SKM-1 (cell line): ENCODE results near the gene GOLGA6L9.
"Not testable (repeated sequence)": the region's sequence is repeated elsewhere in the genome, so short reads cannot be mapped to it uniquely, and the experiment has no call there.

Experiments
- DNase-seq: peaks from one replicate; lab custom pipeline; 2025; ENCODE audit not compliant: unreplicated experiment; lab: John Stamatoyannopoulos, UW

Gene GOLGA6L9, protein sequence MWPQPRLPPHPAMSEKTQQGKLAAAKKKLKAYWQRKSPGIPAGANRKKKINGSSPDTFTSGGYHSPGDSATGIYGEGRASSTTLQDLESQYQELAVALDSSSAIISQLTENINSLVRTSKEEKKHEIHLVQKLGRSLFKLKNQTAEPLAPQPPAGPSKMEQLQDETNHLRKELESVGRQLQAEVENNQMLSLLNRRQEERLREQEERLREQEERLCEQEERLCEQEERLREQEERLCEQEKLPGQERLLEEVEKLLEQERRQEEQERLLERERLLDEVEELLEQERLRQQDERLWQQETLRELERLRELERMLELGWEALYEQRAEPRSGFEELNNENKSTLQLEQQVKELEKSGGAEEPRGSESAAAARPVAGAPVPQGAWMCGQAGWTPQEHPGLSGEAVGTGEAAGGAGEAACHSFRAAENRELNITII

GRCh38 chr15:82429693-82430092 lies at the start of gene GOLGA6L9:
TSS of gene GOLGA6L9 (plus strand) at chr15:82429816. CDS start at chr15:82430080, 264 bp downstream.
- DNase-seq = not testable (repeated sequence)

GRCh38 chr15:82381330-82381955 lies 48.2 kb upstream of the GOLGA6L9 start:
- DNase-seq = not testable (repeated sequence)

DNA sequence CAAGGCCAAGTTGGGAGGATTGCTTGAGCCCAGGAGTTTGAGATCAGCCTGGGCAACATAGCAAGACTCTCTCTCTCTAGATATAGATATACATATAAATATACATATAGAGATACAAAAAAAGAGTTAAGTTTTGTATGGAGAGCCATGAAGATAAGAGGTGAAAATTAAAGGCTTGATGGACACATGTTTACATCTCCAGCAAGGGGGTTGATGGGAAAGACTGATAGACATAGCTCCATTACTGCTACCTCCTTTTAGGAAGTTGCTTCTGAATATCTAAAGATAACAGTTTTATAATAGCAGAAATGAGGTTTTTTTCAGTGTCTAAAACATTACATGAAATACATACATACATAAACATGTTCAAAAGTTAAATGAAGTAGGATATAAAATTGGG lies 42.4 kb upstream of the GOLGA6L9 start:
- not testable (repeated sequence) for DNase-seq

- DNase-seq = not testable (repeated sequence)
Measured at GRCh38 chr15:82390152-82390551, 39.5 kb upstream of the GOLGA6L9 start.

DNA sequence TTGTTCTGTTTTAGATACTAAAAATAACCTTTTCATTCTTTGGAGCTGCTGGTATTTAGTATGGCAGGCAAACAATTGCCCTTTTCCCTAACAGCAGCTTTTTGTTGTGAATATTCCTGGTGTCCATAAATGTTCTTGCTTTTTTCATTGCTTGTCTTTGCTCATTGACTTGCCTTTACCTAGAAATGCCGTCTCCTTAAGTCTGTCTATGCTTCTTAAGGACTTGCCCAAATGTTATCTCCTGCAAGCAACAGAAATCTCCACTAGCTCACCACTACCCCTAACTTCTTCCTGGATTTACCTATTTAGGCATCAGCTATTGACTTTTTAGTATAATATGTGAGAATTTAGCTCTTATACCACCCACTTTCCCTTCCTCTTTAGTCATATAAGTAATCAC lies 37.5 kb upstream of the GOLGA6L9 start:
- DNase-seq = not testable (repeated sequence)

DNA sequence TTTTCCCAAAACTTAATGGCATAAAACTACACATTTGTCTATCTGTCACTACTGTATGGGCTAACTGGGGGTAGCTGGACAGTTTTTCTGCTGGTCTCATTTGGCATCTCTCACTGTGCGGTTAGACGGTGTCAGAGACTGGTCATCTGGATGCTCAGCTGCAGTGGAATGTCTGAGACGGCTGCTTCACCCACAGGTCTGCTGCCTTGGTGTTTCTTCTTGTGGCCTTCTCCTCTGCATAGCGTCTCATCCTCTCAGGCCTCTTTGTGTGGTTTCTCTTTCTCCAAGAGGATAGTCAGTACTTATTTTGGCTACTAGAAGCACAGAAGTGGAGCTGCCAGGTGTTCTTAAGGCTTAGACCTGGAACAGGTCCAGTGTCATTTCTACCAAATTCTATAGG lies 35.9 kb upstream of the GOLGA6L9 start:
- DNase-seq = no peak

DNA sequence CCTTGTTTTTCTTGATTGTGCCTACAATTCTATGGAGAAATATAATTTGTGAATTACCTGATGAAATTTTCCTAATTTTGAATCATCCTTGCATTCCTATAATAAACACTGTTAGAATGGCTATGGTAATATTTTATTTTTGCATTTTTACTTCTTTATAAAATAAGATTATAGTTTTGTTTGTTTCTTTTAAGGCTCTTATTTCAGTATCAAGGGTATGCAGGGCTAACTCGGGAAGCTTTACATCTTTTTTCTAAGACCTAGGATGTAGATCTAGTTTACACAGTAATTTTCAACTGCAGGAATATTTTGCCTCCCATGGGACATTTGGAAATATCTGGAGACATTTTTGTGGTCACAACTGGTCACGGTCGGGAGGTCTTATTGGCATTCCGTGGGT lies 33.8 kb upstream of the GOLGA6L9 start:
- DNase-seq = not testable (repeated sequence)

DNA sequence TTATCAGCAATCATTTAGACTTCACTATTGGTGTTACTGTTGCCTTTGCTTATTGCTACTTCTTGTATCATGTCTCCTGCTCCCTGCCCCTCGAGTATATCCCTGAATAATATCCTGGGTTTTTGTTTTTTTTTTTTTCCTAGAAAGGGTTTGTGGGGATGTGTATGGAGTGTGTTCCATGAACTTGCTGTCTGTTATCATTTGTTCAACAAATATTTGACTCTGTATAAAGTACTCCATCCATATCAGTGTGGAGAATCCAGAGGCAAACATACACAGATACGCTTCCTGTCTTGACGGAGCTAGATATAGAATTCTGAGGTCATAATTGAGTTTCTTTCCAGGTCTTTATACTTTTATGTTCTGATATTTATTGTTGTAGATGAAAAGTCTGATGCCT lies 31.8 kb upstream of the GOLGA6L9 start:
- no peak for DNase-seq

- DNase-seq = no peak
Measured at GRCh38 chr15:82398785-82399184, 30.8 kb upstream of the GOLGA6L9 start.

GRCh38 chr15:82399366-82400103 lies 30.1 kb upstream of the GOLGA6L9 start:
- DNase-seq = not testable (repeated sequence)

- not testable (repeated sequence) for DNase-seq
Measured at GRCh38 chr15:82401918-82402317, 27.7 kb upstream of the GOLGA6L9 start.

GRCh38 chr15:82402341-82402740 lies 27.3 kb upstream of the GOLGA6L9 start:
- not testable (repeated sequence) for DNase-seq

DNA sequence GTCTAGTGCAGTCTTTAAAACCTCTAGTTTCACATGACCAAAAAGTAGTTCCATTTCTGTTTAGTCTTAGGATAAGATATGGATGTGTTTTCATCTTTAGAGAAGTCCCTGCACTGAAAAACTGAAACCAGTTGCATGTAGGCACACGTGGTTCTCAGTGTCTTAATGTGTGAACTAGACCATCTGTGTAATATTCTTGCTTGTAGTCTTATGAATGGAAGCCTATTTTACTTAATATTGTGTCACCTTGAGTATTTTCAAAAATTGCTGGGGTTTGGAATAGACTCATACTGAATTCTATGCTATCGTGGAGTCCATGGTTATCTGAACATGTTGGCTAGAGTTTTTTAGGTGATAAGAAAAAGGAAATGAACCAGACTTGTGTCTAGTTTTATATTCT lies 23.4 kb upstream of the GOLGA6L9 start:
- DNase-seq = not testable (repeated sequence)

DNA sequence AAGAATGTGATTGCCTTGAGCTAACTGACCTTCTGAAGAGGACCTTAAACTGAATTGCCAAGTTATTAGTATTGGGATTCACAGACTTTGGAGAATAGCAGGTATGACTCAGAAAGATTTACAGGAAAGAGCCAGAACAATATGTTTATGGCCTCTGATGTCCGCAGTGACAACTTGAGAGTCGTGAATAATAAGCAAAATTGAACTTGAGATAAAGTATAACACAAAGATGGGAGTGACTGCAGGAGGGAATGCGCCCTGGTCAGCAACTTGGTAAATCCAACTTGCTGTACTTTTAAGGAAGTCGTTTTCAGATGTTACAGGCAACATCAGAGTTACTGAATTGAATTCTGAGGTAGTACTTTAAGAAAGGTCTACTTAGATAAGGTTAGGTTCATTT lies 19.3 kb upstream of the GOLGA6L9 start:
- DNase-seq = not testable (repeated sequence)

DNA sequence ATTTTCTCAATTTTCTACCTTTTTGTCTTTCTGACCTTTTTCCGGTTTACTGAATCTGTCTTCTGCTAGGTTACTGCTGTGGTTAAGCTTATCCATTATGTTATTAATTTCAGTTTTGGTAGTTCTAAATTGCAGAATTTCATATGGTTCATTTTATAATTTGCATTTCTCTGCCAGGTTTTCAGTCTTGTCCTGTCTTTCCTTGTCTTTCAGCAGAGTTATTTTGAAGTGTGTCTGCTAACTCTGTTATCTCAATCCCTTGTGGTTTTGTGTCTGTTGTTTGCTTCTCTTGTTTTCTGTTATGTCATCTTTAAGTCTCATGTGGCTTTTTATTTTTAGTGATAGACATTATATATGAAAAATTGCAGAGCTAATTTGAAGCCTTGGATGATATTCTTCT lies 18.0 kb upstream of the GOLGA6L9 start:
- DNase-seq = not testable (repeated sequence)

DNA sequence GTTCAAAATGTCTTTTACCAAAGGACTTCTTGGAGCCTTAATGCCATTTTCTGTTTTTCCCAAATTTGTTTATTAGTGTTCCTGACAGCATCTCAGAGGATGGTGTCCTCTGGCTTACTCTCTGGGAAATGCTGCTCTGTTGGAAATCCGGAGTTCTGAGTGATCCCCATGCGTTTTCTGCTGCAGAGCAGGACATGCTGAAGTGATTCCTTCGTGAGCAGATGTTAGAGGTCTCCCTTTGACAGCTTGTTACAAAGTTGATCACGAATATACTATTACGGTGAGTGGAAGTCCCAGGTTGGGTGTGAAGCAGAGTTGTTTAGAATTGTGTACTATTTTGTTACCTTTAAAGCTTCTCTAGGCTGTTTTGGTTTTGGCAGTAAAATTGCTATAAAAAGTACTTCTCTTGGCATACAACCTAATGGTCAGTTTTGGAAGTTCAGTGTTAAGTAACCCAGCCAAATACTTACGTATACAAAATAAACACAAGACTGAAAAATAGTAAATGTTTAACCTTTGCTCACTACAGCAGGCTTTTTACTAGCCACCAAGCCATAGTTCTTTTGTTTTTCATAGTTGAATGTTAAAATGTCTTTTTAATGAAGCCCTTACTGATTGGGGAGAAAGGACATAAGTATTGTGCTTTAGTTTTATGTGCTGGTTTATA lies 15.0 kb upstream of the GOLGA6L9 start:
- not testable (repeated sequence) for DNase-seq

DNA sequence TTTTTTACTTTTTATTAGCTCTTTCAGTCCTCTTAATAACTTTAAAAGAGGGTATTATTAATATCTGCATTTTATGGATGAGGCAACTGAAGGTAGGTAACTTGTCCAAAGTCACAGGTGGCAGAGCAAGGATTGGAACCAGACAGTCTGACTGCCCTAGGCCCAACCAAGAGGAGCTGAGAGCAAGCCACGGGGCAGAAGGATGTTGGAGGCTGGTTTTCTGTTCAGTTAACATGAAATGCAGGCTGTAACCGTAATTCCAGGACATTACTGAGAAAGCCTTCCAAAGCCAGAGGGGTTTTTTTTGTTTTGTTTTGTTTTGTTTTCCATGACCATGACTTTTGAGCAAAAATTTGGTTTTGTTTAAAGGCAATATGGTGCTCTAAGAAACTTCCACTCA lies 9.1 kb upstream of the GOLGA6L9 start:
- not testable (repeated sequence) for DNase-seq

GRCh38 chr15:82420966-82421365 lies 8.7 kb upstream of the GOLGA6L9 start:
- not testable (repeated sequence) for DNase-seq

DNA sequence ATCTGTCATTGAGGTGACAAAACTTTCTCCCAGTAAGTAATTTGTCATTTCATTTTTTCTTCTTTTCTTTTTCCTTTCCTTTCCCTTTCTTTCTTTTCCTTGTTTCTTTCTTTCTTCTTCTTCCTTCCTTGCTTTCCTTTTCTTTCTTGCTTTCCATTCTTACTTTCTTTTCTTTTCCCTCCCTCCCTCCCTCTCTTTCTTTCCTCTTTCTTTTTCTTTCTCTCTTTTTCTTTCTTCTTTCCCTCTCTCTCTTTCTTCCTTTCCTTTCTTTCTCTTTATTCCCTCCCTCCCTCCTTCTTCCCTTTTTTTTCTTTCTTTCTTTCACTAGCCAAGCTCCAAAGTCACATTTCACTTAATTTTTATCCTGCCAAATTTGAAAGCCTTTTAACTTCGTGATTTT lies 2.5 kb upstream of the GOLGA6L9 start:
- not testable (repeated sequence) for DNase-seq

GRCh38 chr15:82445420-82445819 lies 15.8 kb downstream of the GOLGA6L9 start:
- not testable (repeated sequence) for DNase-seq

DNA sequence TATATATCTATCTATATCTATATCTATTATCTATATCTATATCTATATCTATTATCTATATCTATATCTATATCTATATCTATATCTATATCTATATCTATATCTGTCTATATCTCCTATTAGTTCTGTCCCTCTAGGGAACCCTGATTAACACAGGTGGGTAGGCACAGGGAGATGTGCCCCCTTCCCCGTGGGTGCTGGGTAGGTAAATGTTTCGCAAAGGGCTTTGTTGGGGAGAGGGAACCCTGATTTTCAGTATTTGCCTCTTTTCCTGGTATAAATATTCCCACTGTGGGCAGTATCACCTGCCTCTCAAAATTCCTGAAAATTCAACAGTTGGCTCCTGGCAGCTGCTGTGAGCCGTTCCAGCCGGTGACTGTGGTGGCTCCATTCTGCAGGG lies 27.7 kb downstream of the GOLGA6L9 start:
- DNase-seq = not testable (repeated sequence)
